Lower leg skin (tissue), 4 donors: ENCODE measurements around the gene USP2. TPM values are rescaled to one million over a fixed set of nuclear protein-coding genes. Genes with fewer than 3 reads are reported as not detected.

Source experiments
- DNase-seq, 2 donors: peaks; one replicate each; pipeline ENCODE4 v3.0.0-alpha.2; 2019; ENCODE audit warnings: low spot score in 2 of 2
- H3K4me3 ChIP-seq: fragments of 200-600 bp; sonication (generic); 2 replicates; pipeline ENCODE4 v1.5.1; 2017; ENCODE audit warnings: mild to moderate bottlenecking, low read depth; ENCODE audit not compliant: poor library complexity, severe bottlenecking
- POLR2A ChIP-seq, 2 donors: fragments of 450-650 bp; IDR thresholded peaks; one replicate each; pipeline ENCODE4 v1.6.1; 2016 to 2017; ENCODE audit warnings: antibody characterized with exemption in 2 of 2, mild to moderate bottlenecking in 1 of 2, moderate library complexity in 1 of 2
- WGBS, 2 donors: methylation state at CpG; one replicate each; pipeline ENCODE4 v1.1.5; 2018; 5-methylcytosine and 5-hydroxymethylcytosine counted together
- intact Hi-C: fragments of 100-400 bp; cut with DNase I; formaldehyde crosslinking; loops from one replicate; pipeline ENCODE4 v1.15.0; 2023; ENCODE audit warnings: low total_unique reads
- total RNA-seq, 4 donors: library from RNA; depleted of rRNA; stranded (reverse); fragments of >200 nt; gene quantifications; one replicate each; pipeline ENCODE4 v1.1.0, GENCODE V29; 2016
- TF ChIP-seq, protein P1 (sequence below), 3 donors: fragments of 450-650 bp; IDR thresholded peaks; one replicate each; pipeline ENCODE4 v1.5.1; 2016; ENCODE audit warnings: antibody characterized with exemption in 3 of 3, mild to moderate bottlenecking in 3 of 3, moderate library complexity in 2 of 3

USP2 gene
- total RNA-seq, 4 donors from 2014 or later, result 15.0 to 35.6 (median 18.1) TPM

DNA sequence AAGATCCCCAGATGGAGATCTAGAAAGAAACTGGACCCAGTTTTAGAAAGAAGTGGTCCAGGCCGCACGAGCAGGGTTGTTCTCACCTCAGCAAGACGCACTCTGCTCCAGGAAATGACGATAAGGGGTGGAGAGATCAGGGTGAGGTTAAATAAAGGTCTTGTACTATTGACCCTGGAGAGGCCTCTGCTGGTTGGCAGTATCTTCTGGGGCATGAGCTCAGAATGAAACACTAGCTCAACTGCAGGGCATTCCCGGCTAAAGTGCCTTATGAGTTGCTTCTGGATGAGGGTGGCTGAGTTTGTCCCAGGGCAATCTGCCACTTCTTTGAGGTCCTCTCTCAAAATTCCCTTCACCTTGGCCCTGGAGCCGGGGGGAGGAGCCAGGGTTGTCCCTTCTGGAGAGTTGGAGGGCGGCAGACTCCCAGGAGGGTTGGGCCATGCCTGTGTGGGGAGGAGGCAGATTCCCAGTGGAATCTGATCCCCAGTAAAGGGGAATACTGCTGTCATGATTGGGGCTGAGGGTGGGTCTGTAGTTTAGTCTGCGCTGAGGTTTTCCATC, 10.9 kb downstream of the USP2 start:
- DNase-seq, result no peak
- WGBS, 2 donors, result 68 to 74% methylated on average over 8 of the region's 8 CpGs
- TF ChIP-seq, protein P1, sequence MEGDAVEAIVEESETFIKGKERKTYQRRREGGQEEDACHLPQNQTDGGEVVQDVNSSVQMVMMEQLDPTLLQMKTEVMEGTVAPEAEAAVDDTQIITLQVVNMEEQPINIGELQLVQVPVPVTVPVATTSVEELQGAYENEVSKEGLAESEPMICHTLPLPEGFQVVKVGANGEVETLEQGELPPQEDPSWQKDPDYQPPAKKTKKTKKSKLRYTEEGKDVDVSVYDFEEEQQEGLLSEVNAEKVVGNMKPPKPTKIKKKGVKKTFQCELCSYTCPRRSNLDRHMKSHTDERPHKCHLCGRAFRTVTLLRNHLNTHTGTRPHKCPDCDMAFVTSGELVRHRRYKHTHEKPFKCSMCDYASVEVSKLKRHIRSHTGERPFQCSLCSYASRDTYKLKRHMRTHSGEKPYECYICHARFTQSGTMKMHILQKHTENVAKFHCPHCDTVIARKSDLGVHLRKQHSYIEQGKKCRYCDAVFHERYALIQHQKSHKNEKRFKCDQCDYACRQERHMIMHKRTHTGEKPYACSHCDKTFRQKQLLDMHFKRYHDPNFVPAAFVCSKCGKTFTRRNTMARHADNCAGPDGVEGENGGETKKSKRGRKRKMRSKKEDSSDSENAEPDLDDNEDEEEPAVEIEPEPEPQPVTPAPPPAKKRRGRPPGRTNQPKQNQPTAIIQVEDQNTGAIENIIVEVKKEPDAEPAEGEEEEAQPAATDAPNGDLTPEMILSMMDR (IDR thresholded peaks at IDR 0.05), result no peak
- no peak for TF ChIP-seq POLR2A (IDR thresholded peaks at IDR 0.05)
- intact Hi-C loops, result no loop called here
- no peak overlapping the region for H3K4me3 ChIP-seq

GRCh38 chr11:119369132-119369925, 12.2 kb downstream of the USP2 start:
- TF ChIP-seq, protein P1 (IDR thresholded peaks at IDR 0.05), result no peak
- TF ChIP-seq POLR2A (IDR thresholded peaks at IDR 0.05), result no peak
- 71 to 73% methylated on average over 12 to 13 of the region's 13 CpGs for WGBS, 2 donors
- no peak for DNase-seq
- H3K4me3 ChIP-seq, result no peak overlapping the region
- intact Hi-C loops, result no loop called here

GRCh38 chr11:119368121-119369034, 13.1 kb downstream of the USP2 start:
- intact Hi-C loops, result no loop called here
- no peak for TF ChIP-seq POLR2A (IDR thresholded peaks at IDR 0.05)
- DNase-seq, result no peak
- 52 to 59% methylated on average over 16 to 17 of the region's 17 CpGs for WGBS, 2 donors
- H3K4me3 ChIP-seq, result no peak overlapping the region

- TF ChIP-seq, protein P1 (IDR thresholded peaks at IDR 0.05), result no peak
- TF ChIP-seq POLR2A (IDR thresholded peaks at IDR 0.05), result no peak
- H3K4me3 ChIP-seq, result no peak overlapping the region
- intact Hi-C loops, result no loop called here
- 58 to 71% methylated on average over 9 of the region's 9 CpGs for WGBS, 2 donors
- DNase-seq, result no peak
These were observed 13.8 kb downstream of the USP2 start for GRCh38 chr11:119367661-119368120.

DNA sequence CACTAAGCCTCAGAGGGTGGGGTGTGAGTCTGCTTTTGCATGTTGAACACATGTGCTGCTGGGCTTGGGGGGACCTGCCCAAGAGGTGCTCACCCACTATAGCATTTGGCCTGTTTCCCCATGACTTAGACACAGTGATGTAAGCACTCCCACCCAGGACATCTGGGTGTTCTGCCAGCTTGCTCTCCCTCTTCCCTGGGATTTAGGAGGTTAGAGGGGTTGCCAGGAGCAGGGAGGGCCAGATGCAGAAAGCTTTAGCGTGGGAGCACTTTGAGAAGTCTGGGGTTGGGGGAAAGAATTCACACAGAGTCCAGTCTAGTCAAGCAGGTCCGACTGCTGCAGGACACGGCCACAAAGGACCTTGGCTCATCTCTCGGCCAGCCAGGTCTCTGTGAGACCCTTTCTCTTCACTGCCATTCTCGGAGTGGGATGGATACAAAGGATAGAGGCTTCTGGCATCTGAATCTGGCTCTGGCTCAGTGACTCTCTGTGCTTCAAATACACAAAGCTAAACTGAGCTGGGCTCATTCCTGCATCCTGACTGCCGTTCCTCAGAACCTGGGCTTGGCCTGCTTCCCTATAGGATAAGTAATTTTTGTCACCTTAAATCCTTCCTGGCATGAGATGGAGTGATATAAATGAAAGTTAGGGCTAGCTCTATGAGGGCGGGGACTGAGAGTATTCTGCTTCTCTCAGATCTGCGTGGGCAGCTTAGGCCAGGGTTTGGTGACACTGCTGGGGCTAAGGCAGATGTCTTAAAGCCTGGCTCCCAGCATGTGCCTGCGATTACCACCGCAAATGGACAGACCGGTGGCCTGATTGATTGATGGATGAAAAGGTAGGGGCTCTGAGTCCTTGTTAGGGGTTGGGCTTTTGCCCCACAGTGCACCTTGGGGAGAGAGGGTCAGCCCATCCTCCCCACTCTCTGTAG, 14.5 kb downstream of the USP2 start:
- 87 to 89% methylated on average over 11 of the region's 11 CpGs for WGBS, 2 donors
- DNase-seq, result no peak
- TF ChIP-seq POLR2A (IDR thresholded peaks at IDR 0.05), result no peak
- TF ChIP-seq, protein P1 (IDR thresholded peaks at IDR 0.05), result no peak
- intact Hi-C loops, result no loop called here
- H3K4me3 ChIP-seq, result no peak overlapping the region
